ENCODE data around the gene FRMD1.

The FRMD1 gene

DNA sequence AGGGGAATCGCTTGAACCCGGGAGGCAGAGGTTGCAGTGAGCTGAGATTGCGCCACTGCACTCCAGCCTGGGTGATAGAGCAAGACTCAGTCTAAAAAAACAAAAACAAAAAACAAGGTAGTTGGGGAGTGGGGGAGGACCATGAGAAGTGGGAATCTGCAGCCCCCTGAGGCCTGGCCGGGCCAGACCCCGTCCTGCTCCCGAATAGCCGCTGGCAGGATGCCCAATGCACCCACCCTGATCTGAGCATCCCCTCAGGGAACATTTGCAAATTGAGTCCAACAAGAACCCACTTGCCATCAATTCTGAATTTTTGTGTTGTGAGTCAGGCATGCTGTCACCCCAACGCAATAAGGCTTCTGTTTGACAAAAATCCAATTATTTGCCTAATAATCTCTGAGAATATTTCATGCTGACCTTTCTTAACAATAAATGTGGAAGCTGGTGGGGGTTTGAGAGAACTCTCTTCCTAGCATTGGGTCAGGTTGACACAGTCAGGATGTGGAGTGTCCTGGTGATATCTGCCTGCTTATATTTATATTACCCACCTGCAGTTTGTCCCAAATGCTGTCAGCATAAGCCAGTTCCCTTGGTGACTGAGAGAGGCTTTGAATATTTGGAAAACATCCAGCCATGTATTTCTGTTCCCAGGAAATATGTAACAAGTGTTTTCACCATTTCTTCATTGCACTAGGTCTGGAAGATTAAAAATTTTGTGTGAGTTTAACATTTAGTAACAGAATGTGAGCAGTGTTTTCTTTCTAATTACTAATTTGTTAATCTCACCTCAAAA, 28.4 kb upstream of the FRMD1 start:
- ATAC-seq (replicated peaks; ENCODE audit: extremely low read depth, poor library complexity, severe bottlenecking) (no peak), DNase-seq (ENCODE audit: low spot score in 2 of 2) (no peak)
- Mint-ChIP-seq H3K27ac (ENCODE audit: low read depth) (no peak overlapping the region), H3K27me3 (peaks cover 57% of the 10 kb centered on the region), H3K36me3 (ENCODE audit: insufficient read depth) (no peaks in the 10 kb centered on the region), H3K9me3 (no peaks in the 10 kb centered on the region), H3K4me1 (no peaks in the 10 kb centered on the region), H3K4me3 (no peak overlapping the region)

- H3K4me1 Mint-ChIP-seq = no peaks in the 10 kb centered on the region
- H3K27ac Mint-ChIP-seq (ENCODE audit: low read depth) = no peak overlapping the region
- ATAC-seq (replicated peaks; ENCODE audit: extremely low read depth, poor library complexity, severe bottlenecking) (no peak), DNase-seq (ENCODE audit: low spot score in 2 of 2) (no peak)
- no peaks in the 10 kb centered on the region for H3K9me3 Mint-ChIP-seq
- H3K27me3 Mint-ChIP-seq = peaks cover 59% of the 10 kb centered on the region
- H3K36me3 Mint-ChIP-seq (ENCODE audit: insufficient read depth) = no peaks in the 10 kb centered on the region
- no peak overlapping the region for H3K4me3 Mint-ChIP-seq
Measured at GRCh38 chr6:168106633-168107005, 27.6 kb upstream of the FRMD1 start.

GRCh38 chr6:168105813-168106632, 27.0 kb upstream of the FRMD1 start:
- peaks cover 54% of the 10 kb centered on the region for H3K27me3 Mint-ChIP-seq
- no peaks in the 10 kb centered on the region for H3K36me3 Mint-ChIP-seq (ENCODE audit: insufficient read depth)
- H3K4me3 Mint-ChIP-seq = no peak overlapping the region
- ATAC-seq (replicated peaks; ENCODE audit: extremely low read depth, poor library complexity, severe bottlenecking) (no peak), DNase-seq (ENCODE audit: low spot score in 2 of 2) (no peak)
- no peaks in the 10 kb centered on the region for H3K9me3 Mint-ChIP-seq
- no peak overlapping the region for H3K27ac Mint-ChIP-seq (ENCODE audit: low read depth)
- H3K4me1 Mint-ChIP-seq = no peaks in the 10 kb centered on the region

- H3K36me3 Mint-ChIP-seq (ENCODE audit: insufficient read depth) = no peaks in the 10 kb centered on the region
- H3K4me3 Mint-ChIP-seq = no peak overlapping the region
- H3K9me3 Mint-ChIP-seq = no peaks in the 10 kb centered on the region
- H3K27me3 Mint-ChIP-seq = peaks cover 47% of the 10 kb centered on the region
- ATAC-seq (replicated peaks; ENCODE audit: extremely low read depth, poor library complexity, severe bottlenecking) = no peak
- H3K27ac Mint-ChIP-seq (ENCODE audit: low read depth) = no peak overlapping the region
- no peaks in the 10 kb centered on the region for H3K4me1 Mint-ChIP-seq
- no peak for DNase-seq (ENCODE audit: low spot score in 2 of 2)
Measured at GRCh38 chr6:168104636-168105035, 25.6 kb upstream of the FRMD1 start.

DNA sequence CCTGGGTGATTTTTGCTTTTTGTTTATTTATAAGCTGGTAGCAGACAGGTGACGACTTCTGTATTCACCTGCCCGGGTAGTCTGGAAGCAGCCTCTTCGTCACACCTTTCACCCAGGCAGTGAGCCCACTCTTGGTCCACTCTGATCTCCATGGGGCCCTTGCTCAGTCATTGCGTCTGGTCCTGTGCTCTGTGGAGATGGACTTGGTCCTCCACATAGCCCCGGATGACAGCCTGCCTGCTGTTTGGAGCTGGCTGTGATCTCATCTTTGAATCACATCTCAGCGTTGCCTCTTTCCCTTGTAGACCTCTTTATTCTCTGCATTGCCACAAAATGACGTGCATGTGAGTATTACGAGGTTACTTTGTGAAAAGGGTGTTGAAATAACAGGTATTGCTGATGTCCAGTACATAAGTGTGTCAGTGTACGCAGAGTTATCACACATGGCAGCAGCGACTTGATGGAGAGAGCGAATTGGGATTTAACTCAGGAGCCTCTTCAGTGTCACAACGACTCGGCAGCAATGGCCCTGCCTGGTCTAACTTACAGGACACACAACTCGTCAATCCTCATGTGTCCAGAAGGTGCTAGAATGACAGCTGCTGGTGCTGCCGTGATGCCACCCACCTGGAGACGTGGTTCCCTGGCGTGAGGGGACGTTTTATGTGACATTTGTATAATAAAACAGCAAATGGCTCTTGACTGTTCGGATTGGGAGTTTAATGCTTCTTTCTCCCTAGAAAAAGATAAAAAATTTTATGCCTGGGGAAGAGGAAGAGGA, 24.2 kb upstream of the FRMD1 start:
- DNase-seq (ENCODE audit: low spot score in 2 of 2) = no peak
- no peak overlapping the region for H3K27ac Mint-ChIP-seq (ENCODE audit: low read depth)
- peaks cover 35% of the 10 kb centered on the region for H3K27me3 Mint-ChIP-seq
- no peaks in the 10 kb centered on the region for H3K9me3 Mint-ChIP-seq
- no peak for ATAC-seq (replicated peaks; ENCODE audit: extremely low read depth, poor library complexity, severe bottlenecking)
- no peak overlapping the region for H3K4me3 Mint-ChIP-seq
- H3K4me1 Mint-ChIP-seq = no peaks in the 10 kb centered on the region
- H3K36me3 Mint-ChIP-seq (ENCODE audit: insufficient read depth) = no peaks in the 10 kb centered on the region

DNA sequence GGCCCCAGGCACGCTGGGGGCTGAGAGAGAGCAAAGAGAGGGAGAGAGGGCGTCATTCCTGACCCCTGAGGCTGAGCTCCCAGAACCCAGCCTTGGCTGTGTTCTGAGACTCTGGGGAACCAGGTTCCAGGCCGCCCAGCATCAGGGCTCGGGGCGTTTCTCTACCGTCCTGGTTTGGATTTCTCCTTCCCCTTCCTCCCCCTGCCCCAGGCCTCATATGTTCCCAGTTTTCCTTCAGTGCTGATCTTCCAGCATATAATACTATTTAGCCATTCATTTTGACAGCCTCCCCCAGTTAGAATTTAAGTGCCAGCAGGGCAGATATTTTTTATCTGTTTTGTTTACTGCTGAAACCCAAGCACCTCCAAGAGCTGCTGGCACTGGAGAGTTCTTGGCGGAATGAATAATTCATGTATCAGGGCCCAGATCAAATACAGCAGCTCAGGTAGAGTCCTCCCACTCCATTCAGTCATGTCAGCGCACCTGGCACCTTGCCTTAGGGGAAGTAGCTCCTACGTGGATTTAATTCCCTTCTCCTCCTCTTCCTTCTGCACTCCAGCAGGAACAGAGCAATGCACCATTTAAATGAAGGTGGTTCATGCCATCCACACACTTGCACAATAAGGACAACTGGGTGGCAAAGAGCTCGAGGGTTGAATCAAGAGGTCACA, 23.4 kb upstream of the FRMD1 start:
- H3K4me3 Mint-ChIP-seq = no peak overlapping the region
- peaks cover 42% of the 10 kb centered on the region for H3K27me3 Mint-ChIP-seq
- ATAC-seq (replicated peaks; ENCODE audit: extremely low read depth, poor library complexity, severe bottlenecking) (no peak), DNase-seq (ENCODE audit: low spot score in 2 of 2) (no peak)
- H3K27ac Mint-ChIP-seq (ENCODE audit: low read depth) = no peak overlapping the region
- no peaks in the 10 kb centered on the region for H3K9me3 Mint-ChIP-seq
- H3K36me3 Mint-ChIP-seq (ENCODE audit: insufficient read depth) = no peaks in the 10 kb centered on the region
- H3K4me1 Mint-ChIP-seq = no peaks in the 10 kb centered on the region

DNA sequence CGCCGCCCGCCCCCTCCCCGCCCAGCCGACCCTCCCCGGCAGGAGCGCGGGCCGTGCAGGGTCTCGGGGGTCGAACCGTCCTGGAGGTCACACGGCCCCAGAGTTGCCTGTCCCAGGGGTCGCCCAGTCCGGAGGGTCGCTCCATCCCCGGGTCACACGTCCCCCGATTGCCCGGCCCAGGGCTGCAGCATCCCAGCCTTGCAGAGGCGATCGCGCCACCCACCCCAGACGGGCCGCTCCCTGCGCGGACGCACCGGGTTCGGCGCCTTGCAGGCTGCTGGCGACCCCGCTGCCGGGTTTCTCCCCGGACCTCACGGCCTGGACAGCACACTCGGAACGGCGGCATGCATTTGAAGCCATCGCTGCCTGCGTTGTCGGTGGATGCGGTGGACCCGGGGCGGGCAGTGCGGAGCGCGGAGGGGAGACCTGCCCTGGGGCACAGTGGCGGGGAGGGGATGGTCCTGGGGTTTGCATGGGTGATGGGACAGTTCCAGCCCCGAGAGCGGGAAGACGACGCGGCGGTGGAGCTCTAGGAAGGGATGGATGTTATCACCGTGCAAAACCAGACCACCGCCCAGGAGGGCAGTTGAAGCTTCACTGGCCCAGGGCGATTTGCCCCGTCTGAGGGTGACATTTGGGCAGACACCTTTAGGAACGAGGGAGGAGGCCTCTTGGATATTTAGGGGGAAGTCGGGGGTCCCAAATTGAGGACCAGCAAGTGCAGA, 22.7 kb upstream of the FRMD1 start:
- DNase-seq (ENCODE audit: low spot score in 2 of 2) = no peak
- Mint-ChIP-seq H3K4me1 (no peaks in the 10 kb centered on the region), H3K4me3 (no peak overlapping the region), H3K27me3 (peaks cover 48% of the 10 kb centered on the region), H3K27ac (ENCODE audit: low read depth) (no peak overlapping the region), H3K9me3 (no peaks in the 10 kb centered on the region), H3K36me3 (ENCODE audit: insufficient read depth) (no peaks in the 10 kb centered on the region)
- no peak for ATAC-seq (replicated peaks; ENCODE audit: extremely low read depth, poor library complexity, severe bottlenecking)

- Mint-ChIP-seq H3K36me3 (ENCODE audit: insufficient read depth) (no peaks in the 10 kb centered on the region), H3K4me1 (no peaks in the 10 kb centered on the region), H3K27ac (ENCODE audit: low read depth) (no peak overlapping the region), H3K9me3 (no peaks in the 10 kb centered on the region), H3K4me3 (no peak overlapping the region), H3K27me3 (peaks cover 48% of the 10 kb centered on the region)
- no peak for DNase-seq (ENCODE audit: low spot score in 2 of 2)
- ATAC-seq (replicated peaks; ENCODE audit: extremely low read depth, poor library complexity, severe bottlenecking) = no peak
Measured at GRCh38 chr6:168100803-168101589, 22.0 kb upstream of the FRMD1 start.

DNA sequence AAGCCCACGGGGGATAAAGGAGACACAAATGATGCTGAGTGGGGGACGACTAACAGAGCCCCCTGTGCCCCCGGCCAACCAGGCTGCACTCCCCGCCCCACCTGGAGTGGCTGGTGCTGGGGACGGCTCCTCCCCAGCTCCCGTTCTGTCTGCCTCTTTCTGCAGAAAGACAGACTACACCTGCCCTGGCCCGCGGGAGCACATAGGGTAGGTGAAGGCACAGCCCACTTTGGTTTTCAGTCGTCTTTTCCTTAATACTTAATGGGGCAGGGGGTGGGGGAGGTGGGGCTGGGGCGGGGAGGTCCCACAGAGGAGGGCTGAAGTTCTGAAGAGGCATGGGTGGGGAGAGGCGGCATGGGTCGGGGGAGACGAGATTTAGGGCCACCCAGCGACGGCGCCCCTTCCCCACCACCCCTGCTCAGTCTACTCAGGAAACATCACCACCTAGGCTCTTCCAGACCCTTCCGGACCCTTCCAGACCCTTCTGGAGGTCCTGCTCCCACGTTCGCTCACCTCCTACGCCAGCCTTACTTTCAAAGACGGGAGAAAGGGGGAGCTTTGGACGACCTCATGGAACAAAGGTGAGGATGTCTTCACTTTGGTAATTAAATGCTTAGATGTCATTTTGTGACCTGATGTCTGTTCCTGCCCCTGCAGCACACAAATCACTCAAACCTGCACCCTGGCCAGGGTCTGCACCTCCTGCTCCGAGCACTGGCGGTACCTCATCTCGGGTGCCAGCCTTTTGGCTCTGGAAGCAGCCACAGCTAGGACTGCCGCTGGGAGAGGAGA, 21.2 kb upstream of the FRMD1 start:
- no peak overlapping the region for H3K27ac Mint-ChIP-seq (ENCODE audit: low read depth)
- H3K4me3 Mint-ChIP-seq = no peak overlapping the region
- ATAC-seq (replicated peaks; ENCODE audit: extremely low read depth, poor library complexity, severe bottlenecking) (no peak), DNase-seq (ENCODE audit: low spot score in 2 of 2) (no peak)
- no peaks in the 10 kb centered on the region for H3K9me3 Mint-ChIP-seq
- peaks cover 48% of the 10 kb centered on the region for H3K27me3 Mint-ChIP-seq
- no peaks in the 10 kb centered on the region for H3K36me3 Mint-ChIP-seq (ENCODE audit: insufficient read depth)
- H3K4me1 Mint-ChIP-seq = no peaks in the 10 kb centered on the region

DNA sequence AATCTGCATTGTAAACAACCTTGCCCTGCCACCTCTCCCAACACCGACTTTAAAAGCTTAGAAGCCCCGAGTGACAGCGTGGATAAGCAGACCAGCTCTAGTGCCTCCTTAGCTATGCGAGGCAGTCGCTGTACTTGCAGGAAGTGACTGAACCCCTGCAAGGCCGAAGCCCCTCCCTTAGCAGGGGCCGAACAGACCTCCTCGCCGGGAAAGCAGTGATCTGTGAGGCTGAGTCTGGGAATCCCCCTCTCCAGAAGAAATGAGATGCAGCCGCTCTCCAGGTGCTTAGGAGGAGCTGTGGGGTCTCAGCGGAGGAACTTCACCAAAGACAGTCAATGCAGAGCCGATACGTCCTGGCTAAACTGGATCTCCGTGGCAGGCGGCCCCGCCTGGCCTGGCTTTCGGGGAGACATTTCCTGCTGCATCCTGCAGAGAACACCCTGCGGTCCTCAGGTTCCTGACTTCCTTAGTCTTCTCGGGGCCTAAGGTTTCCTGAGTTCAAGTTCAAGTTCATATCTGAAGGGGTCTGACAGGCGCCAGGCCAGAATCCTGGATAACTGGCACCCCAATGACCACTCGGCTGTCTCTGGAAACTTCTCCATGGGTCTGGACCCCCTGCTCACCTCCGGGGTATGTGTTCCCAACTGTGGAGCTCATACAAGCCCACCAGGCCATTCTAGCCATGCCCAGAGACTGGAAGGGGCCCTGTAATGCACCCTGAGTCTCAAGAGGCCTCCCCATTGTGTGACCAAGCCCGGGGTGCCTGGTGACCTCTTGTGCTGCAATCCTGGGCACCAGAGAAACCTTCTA, 20.4 kb upstream of the FRMD1 start:
- H3K27ac Mint-ChIP-seq (ENCODE audit: low read depth) = no peak overlapping the region
- H3K4me3 Mint-ChIP-seq = no peak overlapping the region
- H3K36me3 Mint-ChIP-seq (ENCODE audit: insufficient read depth) = no peaks in the 10 kb centered on the region
- H3K9me3 Mint-ChIP-seq = no peaks in the 10 kb centered on the region
- H3K4me1 Mint-ChIP-seq = no peaks in the 10 kb centered on the region
- H3K27me3 Mint-ChIP-seq = peaks cover 41% of the 10 kb centered on the region
- DNase-seq (ENCODE audit: low spot score in 2 of 2) = no peak
- ATAC-seq (replicated peaks; ENCODE audit: extremely low read depth, poor library complexity, severe bottlenecking) = no peak

Measured in central memory CD8-positive, alpha-beta T cell (primary cell).